Measurements from ENCODE around the gene HPCAL1. TPM values are rescaled to one million over a fixed set of nuclear protein-coding genes. Genes with fewer than 3 reads are reported as not detected.

The HPCAL1 gene
- total RNA-seq, 1 experiment from 2014 or later: 5.0 TPM

DNA sequence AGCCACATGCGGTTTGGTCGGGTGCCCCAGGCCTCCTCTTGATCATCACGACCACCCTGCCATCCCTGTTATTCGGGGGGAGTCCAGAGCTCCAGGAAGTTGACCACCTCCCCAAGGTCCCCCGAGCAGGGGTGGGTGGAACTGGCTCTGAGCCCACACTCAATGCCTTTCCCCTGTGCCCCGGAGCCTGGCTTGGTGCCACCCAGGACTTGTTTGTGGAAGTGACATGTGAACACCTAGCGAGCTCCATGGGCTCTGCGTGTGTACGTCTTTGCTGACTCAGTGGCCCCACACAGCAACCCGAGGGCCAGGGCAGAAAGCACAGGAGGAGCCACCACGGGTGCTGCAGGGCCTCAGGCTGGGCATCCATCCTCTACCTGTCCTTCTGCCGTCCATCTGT is 112.9 kb downstream of the HPCAL1 start:
- H3K4me2 ChIP-seq (ENCODE audit: low read depth, low read length, poor library complexity, severe bottlenecking): no peak overlapping the region
- no peak overlapping the region for H3K27ac ChIP-seq (ENCODE audit: low read length)
- no peak for DNase-seq
- peaks cover 26% of the 10 kb centered on the region for H3K4me1 ChIP-seq (ENCODE audit: low read length)
- H3K36me3 ChIP-seq (ENCODE audit: insufficient read depth, low read length): no peaks in the 10 kb centered on the region
- no peaks in the 10 kb centered on the region; the same call in 1 of the 2 replicates for H3K9me3 ChIP-seq (ENCODE audit: low read length)
- no peak overlapping the region for H2AFZ ChIP-seq (ENCODE audit: low read length)
- H3K4me3 ChIP-seq (ENCODE audit: low read length): no peak overlapping the region
- H3K9me2 ChIP-seq (replicated peaks; ENCODE audit: insufficient read depth, low read length): no peaks in the 10 kb centered on the region
- no peaks in the 10 kb centered on the region for H4K20me1 ChIP-seq (ENCODE audit: insufficient read depth, low read depth, low read length)
- H3K27me3 ChIP-seq (ENCODE audit: low read length): no peaks in the 10 kb centered on the region
- no peaks in the 10 kb centered on the region for H3K79me2 ChIP-seq (ENCODE audit: low read length)
- H3K9ac ChIP-seq (ENCODE audit: low read length): no peak overlapping the region

GRCh38 chr2:10417551-10418335 is 115.0 kb downstream of the HPCAL1 start:
- H3K4me2 ChIP-seq (ENCODE audit: low read depth, low read length, poor library complexity, severe bottlenecking): no peak overlapping the region
- no peak overlapping the region for H3K27ac ChIP-seq (ENCODE audit: low read length)
- no peaks in the 10 kb centered on the region for H3K79me2 ChIP-seq (ENCODE audit: low read length)
- H3K9me3 ChIP-seq (ENCODE audit: low read length): no peaks in the 10 kb centered on the region
- no peak overlapping the region for H3K4me3 ChIP-seq (ENCODE audit: low read length)
- no peaks in the 10 kb centered on the region for H4K20me1 ChIP-seq (ENCODE audit: insufficient read depth, low read depth, low read length)
- H3K9me2 ChIP-seq (replicated peaks; ENCODE audit: insufficient read depth, low read length): no peaks in the 10 kb centered on the region
- DNase-seq: no peak
- H3K4me1 ChIP-seq (ENCODE audit: low read length): peaks cover 13% of the 10 kb centered on the region
- H2AFZ ChIP-seq (ENCODE audit: low read length): no peak overlapping the region
- H3K9ac ChIP-seq (ENCODE audit: low read length): no peak overlapping the region
- H3K36me3 ChIP-seq (ENCODE audit: insufficient read depth, low read length): no peaks in the 10 kb centered on the region
- H3K27me3 ChIP-seq (ENCODE audit: low read length): no peaks in the 10 kb centered on the region

DNA sequence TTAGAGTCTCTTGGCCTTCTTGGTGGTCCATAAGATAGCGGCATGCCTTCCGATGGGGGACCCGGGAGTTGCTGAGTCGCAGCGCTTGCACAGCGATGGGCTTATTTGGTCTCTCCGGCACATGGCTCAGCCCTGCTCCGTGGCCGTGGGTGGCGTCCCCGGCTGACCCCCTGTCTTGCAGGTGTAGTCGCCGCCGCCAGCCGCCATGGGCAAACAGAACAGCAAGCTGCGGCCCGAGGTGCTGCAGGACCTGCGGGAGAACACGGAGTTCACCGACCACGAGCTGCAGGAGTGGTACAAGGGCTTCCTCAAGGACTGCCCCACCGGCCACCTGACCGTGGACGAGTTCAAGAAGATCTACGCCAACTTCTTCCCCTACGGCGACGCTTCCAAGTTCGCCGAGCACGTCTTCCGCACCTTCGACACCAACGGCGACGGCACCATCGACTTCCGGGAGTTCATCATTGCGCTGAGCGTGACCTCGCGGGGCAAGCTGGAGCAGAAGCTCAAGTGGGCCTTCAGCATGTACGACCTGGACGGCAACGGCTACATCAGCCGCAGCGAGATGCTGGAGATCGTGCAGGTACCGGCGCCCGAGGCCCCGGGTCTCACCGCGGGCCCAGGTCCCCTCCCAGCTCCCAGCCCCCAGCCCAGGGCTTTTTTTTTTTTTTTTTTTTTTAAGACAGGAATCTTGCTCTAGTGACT is 117.0 kb downstream of the HPCAL1 start:
- Histone ChIP-seq H3K9ac (ENCODE audit: low read length) (no peak overlapping the region), H3K27ac (ENCODE audit: low read length) (no peak overlapping the region), H3K4me2 (ENCODE audit: low read depth, low read length, poor library complexity, severe bottlenecking) (no peak overlapping the region), H3K4me3 (ENCODE audit: low read length) (no peak overlapping the region), H3K36me3 (ENCODE audit: insufficient read depth, low read length) (no peaks in the 10 kb centered on the region), H4K20me1 (ENCODE audit: insufficient read depth, low read depth, low read length) (no peaks in the 10 kb centered on the region), H3K27me3 (ENCODE audit: low read length) (no peaks in the 10 kb centered on the region), H3K79me2 (ENCODE audit: low read length) (no peaks in the 10 kb centered on the region), H3K4me1 (ENCODE audit: low read length) (peaks cover 5% of the 10 kb centered on the region; the same call in 1 of the 2 replicates), H2AFZ (ENCODE audit: low read length) (no peak overlapping the region), H3K9me3 (ENCODE audit: low read length) (no peaks in the 10 kb centered on the region), H3K9me2 (replicated peaks; ENCODE audit: insufficient read depth, low read length) (no peaks in the 10 kb centered on the region)
- DNase-seq: no peak

GRCh38 chr2:10422251-10422650 is 119.5 kb downstream of the HPCAL1 start:
- Histone ChIP-seq H3K27me3 (ENCODE audit: low read length) (no peaks in the 10 kb centered on the region), H4K20me1 (ENCODE audit: insufficient read depth, low read depth, low read length) (no peaks in the 10 kb centered on the region), H2AFZ (ENCODE audit: low read length) (no peak overlapping the region), H3K9me2 (replicated peaks; ENCODE audit: insufficient read depth, low read length) (no peaks in the 10 kb centered on the region), H3K36me3 (ENCODE audit: insufficient read depth, low read length) (no peaks in the 10 kb centered on the region), H3K4me3 (ENCODE audit: low read length) (no peak overlapping the region), H3K27ac (ENCODE audit: low read length) (no peak overlapping the region), H3K4me1 (ENCODE audit: low read length) (peaks cover 5% of the 10 kb centered on the region; the same call in 1 of the 2 replicates), H3K79me2 (ENCODE audit: low read length) (no peaks in the 10 kb centered on the region), H3K4me2 (ENCODE audit: low read depth, low read length, poor library complexity, severe bottlenecking) (no peak overlapping the region), H3K9ac (ENCODE audit: low read length) (no peak overlapping the region), H3K9me3 (ENCODE audit: low read length) (no peaks in the 10 kb centered on the region)
- DNase-seq: no peak

DNA sequence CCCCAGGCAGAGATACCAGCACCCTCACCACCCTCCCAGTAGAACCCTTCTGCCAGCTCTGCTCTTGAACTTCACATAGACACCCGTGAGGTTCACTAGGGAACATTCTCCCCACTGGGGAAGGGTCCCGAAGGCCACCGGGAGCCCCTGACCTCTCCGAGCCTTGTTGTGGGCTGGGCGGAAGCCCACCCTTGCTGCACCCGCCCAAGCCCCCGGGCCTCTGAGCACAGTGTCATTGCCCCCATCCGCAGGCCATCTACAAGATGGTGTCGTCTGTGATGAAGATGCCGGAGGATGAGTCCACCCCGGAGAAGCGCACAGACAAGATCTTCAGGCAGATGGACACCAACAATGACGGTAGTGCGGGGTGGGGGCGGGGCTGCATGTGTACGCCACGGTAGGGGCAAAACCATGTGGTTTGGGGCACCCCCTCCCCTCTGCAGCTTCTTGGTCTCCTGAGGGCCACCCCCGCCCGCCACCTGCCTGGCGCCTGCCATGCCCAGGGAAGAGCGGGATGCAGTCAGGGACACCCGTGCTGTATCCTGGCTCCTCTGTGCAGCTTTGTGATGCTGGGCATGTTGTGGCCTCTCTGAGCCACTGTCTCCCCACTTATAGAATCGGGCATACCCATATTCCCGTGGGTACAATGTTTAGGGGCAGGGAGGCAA is 120.2 kb downstream of the HPCAL1 start:
- no peak overlapping the region for H3K4me2 ChIP-seq (ENCODE audit: low read depth, low read length, poor library complexity, severe bottlenecking)
- H3K9me3 ChIP-seq (ENCODE audit: low read length): no peaks in the 10 kb centered on the region
- H3K27ac ChIP-seq (ENCODE audit: low read length): no peak overlapping the region
- no peak overlapping the region for H2AFZ ChIP-seq (ENCODE audit: low read length)
- no peaks in the 10 kb centered on the region for H3K27me3 ChIP-seq (ENCODE audit: low read length)
- H3K36me3 ChIP-seq (ENCODE audit: insufficient read depth, low read length): no peaks in the 10 kb centered on the region
- H3K9ac ChIP-seq (ENCODE audit: low read length): no peak overlapping the region
- no peaks in the 10 kb centered on the region for H4K20me1 ChIP-seq (ENCODE audit: insufficient read depth, low read depth, low read length)
- no peak for DNase-seq
- H3K4me1 ChIP-seq (ENCODE audit: low read length): peaks cover 5% of the 10 kb centered on the region; the same call in 1 of the 2 replicates
- no peaks in the 10 kb centered on the region for H3K79me2 ChIP-seq (ENCODE audit: low read length)
- no peaks in the 10 kb centered on the region for H3K9me2 ChIP-seq (replicated peaks; ENCODE audit: insufficient read depth, low read length)
- no peak overlapping the region for H3K4me3 ChIP-seq (ENCODE audit: low read length)

GRCh38 chr2:10423400-10423774 is 120.7 kb downstream of the HPCAL1 start:
- Histone ChIP-seq H3K79me2 (ENCODE audit: low read length) (no peaks in the 10 kb centered on the region), H3K4me3 (ENCODE audit: low read length) (no peak overlapping the region), H3K9ac (ENCODE audit: low read length) (no peak overlapping the region), H2AFZ (ENCODE audit: low read length) (no peak overlapping the region), H3K27me3 (ENCODE audit: low read length) (no peaks in the 10 kb centered on the region), H4K20me1 (ENCODE audit: insufficient read depth, low read depth, low read length) (no peaks in the 10 kb centered on the region), H3K27ac (ENCODE audit: low read length) (no peak overlapping the region), H3K9me2 (replicated peaks; ENCODE audit: insufficient read depth, low read length) (no peaks in the 10 kb centered on the region), H3K9me3 (ENCODE audit: low read length) (no peaks in the 10 kb centered on the region), H3K4me1 (ENCODE audit: low read length) (peaks cover 5% of the 10 kb centered on the region; the same call in 1 of the 2 replicates), H3K4me2 (ENCODE audit: low read depth, low read length, poor library complexity, severe bottlenecking) (no peak overlapping the region), H3K36me3 (ENCODE audit: insufficient read depth, low read length) (no peaks in the 10 kb centered on the region)
- no peak for DNase-seq

- Histone ChIP-seq H2AFZ (ENCODE audit: low read length) (no peak overlapping the region), H3K36me3 (ENCODE audit: insufficient read depth, low read length) (no peaks in the 10 kb centered on the region), H3K9me3 (ENCODE audit: low read length) (no peaks in the 10 kb centered on the region), H3K79me2 (ENCODE audit: low read length) (no peaks in the 10 kb centered on the region), H3K4me3 (ENCODE audit: low read length) (no peak overlapping the region), H3K9ac (ENCODE audit: low read length) (no peak overlapping the region), H3K27ac (ENCODE audit: low read length) (no peak overlapping the region), H3K9me2 (replicated peaks; ENCODE audit: insufficient read depth, low read length) (no peaks in the 10 kb centered on the region), H3K4me2 (ENCODE audit: low read depth, low read length, poor library complexity, severe bottlenecking) (no peak overlapping the region), H3K27me3 (ENCODE audit: low read length) (no peaks in the 10 kb centered on the region), H3K4me1 (ENCODE audit: low read length) (peaks cover 5% of the 10 kb centered on the region; the same call in 1 of the 2 replicates), H4K20me1 (ENCODE audit: insufficient read depth, low read depth, low read length) (no peaks in the 10 kb centered on the region)
- no peak for DNase-seq
Measured at GRCh38 chr2:10424051-10424450, 121.3 kb downstream of the HPCAL1 start.

DNA sequence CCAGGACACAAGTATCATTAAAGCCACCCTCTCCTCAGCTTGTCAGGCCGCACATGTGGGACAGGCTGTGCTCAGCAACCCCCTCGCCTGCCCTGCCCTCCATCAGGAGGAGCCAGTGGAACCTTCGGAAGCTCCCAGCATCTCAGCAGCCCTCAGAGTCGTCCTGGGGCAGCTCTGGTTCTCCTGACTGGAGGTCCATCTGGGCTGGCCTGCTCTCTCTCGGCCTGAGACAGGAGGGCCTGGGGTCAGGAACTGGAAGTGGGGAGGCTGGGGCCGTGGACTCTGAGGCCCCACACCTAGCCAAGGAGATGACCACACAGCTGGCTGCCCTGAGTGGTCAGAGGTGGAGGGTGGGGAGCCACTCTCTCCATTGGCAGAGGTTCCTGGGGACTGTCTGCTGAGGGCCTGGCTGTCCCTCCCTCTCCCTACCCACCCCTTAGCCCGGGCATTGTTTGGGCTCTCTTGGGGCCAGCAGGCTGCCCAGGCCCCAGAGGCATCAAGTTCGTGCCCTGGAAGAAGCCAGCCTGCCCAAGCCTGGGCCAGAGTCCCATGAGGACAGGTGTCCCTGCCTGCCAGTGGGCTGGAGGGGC is 122.3 kb downstream of the HPCAL1 start:
- no peaks in the 10 kb centered on the region for H3K27me3 ChIP-seq (ENCODE audit: low read length)
- no peak overlapping the region for H3K4me3 ChIP-seq (ENCODE audit: low read length)
- H3K4me1 ChIP-seq (ENCODE audit: low read length): peaks cover 5% of the 10 kb centered on the region; the same call in 1 of the 2 replicates
- no peak overlapping the region for H3K4me2 ChIP-seq (ENCODE audit: low read depth, low read length, poor library complexity, severe bottlenecking)
- H3K36me3 ChIP-seq (ENCODE audit: insufficient read depth, low read length): no peaks in the 10 kb centered on the region
- DNase-seq: no peak
- H3K9me3 ChIP-seq (ENCODE audit: low read length): no peaks in the 10 kb centered on the region
- H3K9me2 ChIP-seq (replicated peaks; ENCODE audit: insufficient read depth, low read length): no peaks in the 10 kb centered on the region
- no peak overlapping the region for H3K9ac ChIP-seq (ENCODE audit: low read length)
- no peaks in the 10 kb centered on the region for H3K79me2 ChIP-seq (ENCODE audit: low read length)
- H3K27ac ChIP-seq (ENCODE audit: low read length): no peak overlapping the region
- H2AFZ ChIP-seq (ENCODE audit: low read length): no peak overlapping the region
- no peaks in the 10 kb centered on the region for H4K20me1 ChIP-seq (ENCODE audit: insufficient read depth, low read depth, low read length)
